ENCODE data around the gene BRSK2. TPM values are rescaled to one million over a fixed set of nuclear protein-coding genes. Genes with fewer than 3 reads are reported as not detected.

Gene BRSK2
- total RNA-seq, 1 donor from 2014 or later, result 1.5 TPM

Other genes with a start within 250 kb of the BRSK2 start
- not detected in 2 replicates for gene MUC5AC, start 232.0 kb upstream of the BRSK2 start, total RNA-seq
- gene MUC5B, start 166.9 kb upstream of the BRSK2 start, total RNA-seq, result not detected in 2 replicates
- 33.6 and 35.0 TPM in 2 replicates for gene TOLLIP, start 80.3 kb upstream of the BRSK2 start, total RNA-seq
- 23.1 and 23.3 TPM in 2 replicates for gene MOB2, start 96.8 kb downstream of the BRSK2 start, total RNA-seq
- gene DUSP8, start 182.3 kb downstream of the BRSK2 start, total RNA-seq, result 1.2 and 1.8 TPM in 2 replicates
- gene KRTAP5-1, start 195.3 kb downstream of the BRSK2 start, total RNA-seq, result not detected in 2 replicates
- not detected in 2 replicates for gene KRTAP5-2, start 208.4 kb downstream of the BRSK2 start, total RNA-seq
- gene KRTAP5-3, start 218.5 kb downstream of the BRSK2 start, total RNA-seq, result not detected in 2 replicates
- not detected in 2 replicates for gene KRTAP5-4, start 232.2 kb downstream of the BRSK2 start, total RNA-seq
- not detected in 2 replicates for gene KRTAP5-5, start 239.8 kb downstream of the BRSK2 start, total RNA-seq